Testis (tissue), 2 donors: Measurements from ENCODE around the gene RNF126.

Experiments used
- CTCF ChIP-seq, 3 experiments: fragments of 450-650 bp in 2 of 3; fragments of 200-600 bp in 1 of 3; sonication (generic) in 1 of 3; IDR thresholded peaks; one replicate each; pipeline ENCODE4 v1.5.1; 2016 to 2019; ENCODE audit warnings: antibody characterized with exemption in 3 of 3, mild to moderate bottlenecking in 2 of 3, moderate library complexity in 1 of 3
- POLR2A ChIP-seq: fragments of 450-650 bp; IDR thresholded peaks from one replicate; pipeline ENCODE4 v1.6.1; 2017; ENCODE audit warnings: antibody characterized with exemption, mild to moderate bottlenecking, moderate library complexity

GRCh38 chr19:703651-704446, 40.8 kb upstream of the RNF126 start:
- TF ChIP-seq CTCF (IDR thresholded peaks at IDR 0.05) (no peak), POLR2A (no peak)
